NCI-H510A (cell line): ENCODE measurements around the gene PLB1.
"Not testable (repeated sequence)": the region's sequence is repeated elsewhere in the genome, so short reads cannot be mapped to it uniquely, and the experiment has no call there.

ENCODE experiments used
- DNase-seq: peaks from one replicate; lab custom pipeline; 2025; lab: John Stamatoyannopoulos, UW

The PLB1 gene

DNA sequence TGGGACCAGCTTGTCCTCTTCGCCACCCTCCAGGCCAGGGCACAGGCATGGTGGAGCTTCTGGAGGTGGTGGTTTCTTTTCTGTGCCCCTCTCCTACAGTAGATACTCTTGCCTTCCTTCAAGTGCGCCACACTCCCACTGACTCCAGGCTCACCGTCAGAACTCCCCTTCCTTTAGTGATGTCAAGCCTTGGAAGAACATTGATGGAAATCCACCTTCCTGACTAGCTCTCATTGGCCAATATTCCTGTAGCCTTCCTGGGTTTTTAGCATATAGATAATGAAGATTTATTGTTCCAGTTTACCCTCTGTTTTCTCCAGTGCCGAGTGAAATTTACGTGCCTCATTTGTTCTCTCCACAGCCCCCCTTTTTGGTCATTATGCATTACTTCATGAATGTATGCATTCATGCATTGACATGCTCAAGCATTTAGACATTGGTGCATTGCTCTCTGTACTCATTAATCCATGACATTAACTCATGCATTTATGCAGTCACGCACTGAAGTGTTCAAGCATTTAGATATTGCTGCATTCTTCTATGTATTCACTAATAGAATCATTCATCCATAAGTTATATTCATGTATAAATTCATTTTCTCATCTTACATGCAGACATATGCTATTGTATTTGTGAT lies 37.3 kb downstream of the PLB1 start:
- no peak for DNase-seq

DNA sequence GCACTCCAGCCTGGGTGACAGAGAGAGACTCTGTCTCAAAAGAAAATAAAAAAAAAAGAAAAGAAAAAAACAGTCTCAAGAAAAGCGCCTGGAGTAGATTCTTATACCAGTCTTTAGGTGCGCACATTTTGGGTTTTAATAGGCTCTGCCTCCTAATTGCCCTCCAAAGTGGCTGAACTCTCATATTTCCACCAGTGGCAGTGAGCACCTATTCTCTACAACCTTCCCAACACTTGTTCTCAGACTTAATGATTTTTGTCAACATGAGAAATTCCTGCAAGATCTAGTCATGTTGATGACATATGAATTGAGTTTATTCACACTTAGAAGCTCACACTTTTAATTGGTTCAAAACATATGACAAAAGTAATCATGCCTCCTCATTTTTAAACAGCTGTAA lies 39.0 kb downstream of the PLB1 start:
- no peak for DNase-seq

DNA sequence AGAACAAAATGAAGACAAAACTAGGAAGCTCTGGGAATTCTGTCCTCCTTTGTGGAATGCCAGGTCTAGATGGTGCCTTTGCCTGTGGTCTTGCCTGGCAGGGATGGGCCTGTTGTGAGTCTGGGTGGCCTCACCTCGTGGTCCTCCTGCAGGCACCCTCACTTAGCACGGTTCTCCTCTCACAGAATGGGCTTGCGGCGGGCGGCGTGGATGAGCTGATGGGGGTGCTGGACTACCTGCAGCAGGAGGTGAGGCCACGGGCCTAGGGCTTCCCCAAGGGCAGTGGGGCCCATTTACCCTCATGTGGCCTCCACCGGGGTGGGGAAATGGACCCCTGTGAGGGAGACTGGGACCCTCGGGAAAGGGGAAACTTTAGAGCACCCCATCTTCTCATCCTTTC lies 42.3 kb downstream of the PLB1 start:
- DNase-seq, result no peak

DNA sequence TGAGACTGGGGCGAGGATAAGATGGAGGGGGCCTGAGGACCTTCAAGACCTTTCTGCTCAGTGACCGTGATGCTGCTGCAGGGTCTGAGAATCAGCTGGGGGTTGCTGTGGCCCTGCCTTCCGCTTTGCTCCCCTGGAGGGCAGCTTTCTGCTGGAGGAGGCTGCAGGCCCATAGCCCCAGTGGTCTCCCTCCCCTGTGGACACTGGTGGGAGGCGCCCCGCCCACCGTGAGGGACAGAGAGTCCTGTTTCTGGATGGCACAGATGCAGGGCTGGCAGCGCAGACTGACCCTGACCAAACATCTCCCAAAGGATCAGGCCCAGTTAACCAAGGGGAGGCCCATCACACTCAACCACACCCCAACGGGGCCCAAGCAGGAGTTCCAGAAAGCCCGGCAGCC lies 42.8 kb downstream of the PLB1 start:
- DNase-seq, result no peak

DNA sequence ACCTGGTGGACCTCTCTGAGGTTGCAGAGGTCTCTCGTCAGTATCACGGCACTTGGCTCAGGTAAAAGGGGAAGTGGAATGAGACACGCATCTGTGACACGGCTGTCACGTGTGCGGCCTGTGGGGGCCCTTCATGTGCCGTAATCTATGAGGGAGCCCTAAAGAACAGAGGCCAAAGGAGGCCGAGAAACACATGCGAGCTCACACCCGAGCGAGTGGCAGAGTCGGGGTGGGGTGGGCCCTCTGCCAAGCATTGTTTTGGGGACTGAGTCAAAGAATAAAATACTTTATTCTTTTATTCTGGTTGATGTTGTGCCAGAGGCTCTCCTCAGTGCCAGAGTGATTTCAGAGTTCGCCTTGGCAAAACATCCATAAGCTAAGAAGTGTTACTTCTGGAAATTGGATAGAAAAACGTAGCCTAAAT lies 43.3 kb downstream of the PLB1 start:
- no peak for DNase-seq

DNA sequence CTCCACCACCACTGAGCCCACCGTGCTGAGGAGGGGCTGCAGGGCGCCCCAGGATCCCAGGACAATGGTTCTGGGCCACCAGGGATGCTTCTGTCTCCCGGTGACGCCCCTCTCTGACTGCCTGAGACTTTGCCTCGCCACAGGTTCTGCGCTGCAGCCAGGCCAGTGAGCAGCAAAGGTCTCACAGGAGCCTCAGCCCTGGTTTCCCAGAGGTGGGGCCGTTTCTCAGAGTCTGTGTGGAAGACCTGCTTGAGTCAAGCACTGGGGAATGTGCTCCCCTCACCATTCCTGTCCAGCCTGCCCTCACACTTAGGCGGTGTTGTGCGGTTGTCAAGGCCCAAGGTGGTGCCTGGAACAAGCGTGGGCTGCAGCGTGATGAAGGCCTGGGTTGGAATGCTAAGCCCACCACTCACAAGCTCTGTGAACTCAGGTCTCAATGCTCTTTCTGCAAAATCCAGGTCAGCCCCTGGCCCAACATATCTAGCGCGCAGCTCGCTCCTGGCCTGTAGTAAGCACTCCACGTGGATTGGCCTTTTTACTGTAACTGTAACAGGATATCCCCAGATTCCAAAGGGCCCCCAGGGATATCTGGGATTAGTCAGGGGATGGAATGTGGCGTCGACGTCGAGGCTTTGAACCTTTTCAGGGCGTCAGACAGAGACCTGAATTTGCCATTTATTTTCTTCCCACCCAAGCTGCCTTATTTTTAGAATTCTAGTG lies 47.6 kb downstream of the PLB1 start:
- no peak for DNase-seq

DNA sequence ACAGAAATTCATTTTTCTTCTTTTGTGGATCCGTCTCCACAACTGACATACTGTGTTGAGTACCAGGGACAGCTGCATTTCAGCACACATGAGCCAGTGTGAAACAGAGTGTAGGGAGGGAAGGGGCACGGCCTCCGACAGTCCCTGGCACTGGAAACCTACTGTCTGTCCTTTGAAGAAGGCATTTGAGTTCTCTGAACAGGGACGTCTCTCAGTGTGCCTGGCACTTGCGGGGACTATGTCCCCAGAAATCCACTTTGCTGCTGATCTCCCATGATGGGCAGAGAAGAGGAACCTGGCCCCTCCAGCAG lies 48.1 kb downstream of the PLB1 start:
- DNase-seq, result no peak

DNA sequence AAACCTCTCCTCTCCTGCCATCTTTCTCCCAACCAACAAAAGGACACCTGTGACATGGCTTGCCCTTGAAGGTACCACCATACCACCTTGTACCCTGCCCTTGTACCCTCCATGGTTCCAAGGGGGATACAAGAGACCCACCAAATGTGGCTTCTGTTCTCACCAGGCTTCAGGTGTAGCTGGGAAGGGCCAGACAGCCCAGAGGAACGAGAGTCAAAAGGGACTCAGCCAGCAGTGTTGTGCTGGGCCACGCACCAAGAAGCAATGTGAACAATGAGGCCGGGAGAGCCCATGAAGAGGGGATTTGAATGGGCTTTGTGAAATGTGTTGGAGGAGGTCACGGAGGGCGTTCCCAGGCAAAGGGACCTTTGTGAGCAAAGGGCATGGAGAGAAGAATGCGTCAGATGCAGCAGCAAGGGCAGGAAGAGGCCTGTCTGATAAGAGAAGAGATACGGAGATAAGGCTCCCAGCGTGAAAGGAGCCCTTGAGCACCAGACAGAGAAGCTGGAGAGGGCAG lies 48.6 kb downstream of the PLB1 start:
- DNase-seq, result no peak

DNA sequence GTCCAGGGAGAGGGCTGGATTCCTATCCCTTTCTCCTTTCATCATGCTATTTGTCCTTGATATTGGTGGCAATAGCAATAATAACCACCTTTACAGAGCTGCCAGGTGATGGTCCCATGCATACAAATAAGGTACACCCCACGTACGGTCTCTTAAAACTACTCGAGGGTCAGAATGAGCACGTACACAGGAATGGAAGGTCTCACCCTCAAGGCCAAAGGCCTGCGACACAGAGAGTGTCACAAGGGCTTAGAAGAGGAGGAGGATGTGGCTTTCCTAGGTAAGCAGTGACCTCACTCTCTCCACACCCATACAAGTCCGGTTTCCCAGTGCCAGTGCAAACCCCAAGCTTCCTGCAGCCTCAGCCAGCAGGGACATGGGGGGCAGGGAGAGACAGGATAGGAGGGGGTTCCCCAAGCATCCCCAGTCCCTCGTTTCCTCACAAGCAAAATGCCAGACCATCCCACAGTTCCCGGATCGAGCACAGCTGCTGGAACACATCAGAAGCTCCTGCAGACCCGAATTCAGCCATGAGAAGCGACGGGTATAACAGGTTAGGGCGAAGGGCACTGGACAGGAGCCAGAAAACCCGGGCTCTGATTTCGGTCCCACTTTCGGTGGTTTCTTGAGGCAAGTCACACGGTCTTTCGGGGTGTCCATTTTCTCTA lies 49.2 kb downstream of the PLB1 start:
- no peak for DNase-seq

DNA sequence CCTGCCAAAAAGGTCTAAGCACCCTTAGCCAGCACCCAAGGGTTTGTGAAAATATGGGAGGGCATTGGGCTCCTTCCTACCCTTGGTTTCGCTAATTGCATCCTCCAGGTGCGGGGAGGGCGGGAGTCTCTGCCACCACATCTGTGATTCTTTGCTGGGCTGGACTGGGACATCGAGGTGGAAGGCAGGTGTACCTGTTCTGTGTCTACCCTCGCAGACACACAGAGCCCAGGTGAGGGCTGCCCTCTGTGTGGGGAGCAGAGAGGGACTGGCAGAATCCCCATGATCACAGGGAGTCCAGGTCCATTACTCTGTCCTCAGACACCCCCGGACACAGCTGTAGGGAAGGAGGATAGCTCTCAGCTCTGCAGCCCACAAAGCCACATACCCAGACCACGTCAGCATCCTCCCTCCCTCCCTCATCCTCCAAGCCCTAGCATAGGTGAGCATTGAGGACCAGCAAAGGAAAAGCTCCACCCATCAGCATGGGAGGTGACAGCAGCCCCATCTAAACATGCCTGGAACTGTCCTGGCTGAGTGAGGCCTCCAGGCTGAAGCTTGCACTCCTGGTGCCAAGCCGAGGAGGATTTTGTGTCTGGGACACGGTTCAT lies 49.8 kb downstream of the PLB1 start:
- DNase-seq, result no peak

DNA sequence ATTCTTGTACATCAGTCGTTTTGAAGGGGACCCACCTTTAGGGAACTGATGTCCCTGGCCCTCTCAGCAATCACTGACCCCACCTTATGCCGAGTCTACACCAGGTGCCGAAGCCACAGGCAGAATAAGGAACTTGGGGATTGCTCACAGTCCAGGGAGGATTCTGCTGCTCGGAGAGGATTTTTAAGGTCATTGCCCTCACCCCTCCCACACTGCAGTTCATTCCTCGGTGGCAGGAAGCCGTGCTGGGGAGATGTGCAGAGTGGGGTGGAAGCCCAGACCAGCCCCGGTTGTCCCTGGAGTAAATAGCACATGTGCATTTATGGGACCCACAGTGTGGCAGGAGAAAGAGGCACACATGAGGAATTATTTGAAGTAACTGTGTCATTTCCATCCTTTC lies 50.4 kb downstream of the PLB1 start:
- no peak for DNase-seq

DNA sequence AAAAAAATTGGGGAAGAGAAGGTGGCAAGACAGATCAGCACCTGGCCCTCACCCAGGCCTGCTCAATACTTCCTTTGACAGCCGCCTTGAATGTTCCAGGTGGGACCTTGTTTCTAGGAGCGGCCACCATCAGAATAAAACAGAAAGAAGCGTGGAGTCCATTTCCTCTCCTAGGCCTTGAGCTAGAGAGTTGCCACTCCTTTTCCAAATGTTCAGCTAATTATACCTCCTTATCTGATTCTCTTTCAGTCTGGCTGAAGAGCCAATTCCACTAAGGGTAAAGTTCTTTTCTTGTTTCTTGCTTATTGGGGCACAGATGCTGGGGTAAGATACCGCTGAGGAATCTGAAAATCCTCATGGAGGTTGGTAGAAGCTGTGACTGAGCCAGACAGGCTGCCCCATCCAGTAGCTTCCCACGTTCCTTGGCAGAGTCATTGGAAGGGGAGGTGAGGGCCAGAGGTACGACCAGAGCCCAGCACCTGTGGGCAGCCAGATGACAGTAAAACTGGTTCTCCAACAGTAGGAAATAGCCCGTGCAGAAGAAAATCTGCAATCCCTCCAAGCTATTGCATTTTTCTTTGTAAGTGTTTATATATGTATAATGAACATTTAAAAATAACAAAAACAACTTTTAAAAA lies 51.5 kb downstream of the PLB1 start:
- DNase-seq, result no peak

DNA sequence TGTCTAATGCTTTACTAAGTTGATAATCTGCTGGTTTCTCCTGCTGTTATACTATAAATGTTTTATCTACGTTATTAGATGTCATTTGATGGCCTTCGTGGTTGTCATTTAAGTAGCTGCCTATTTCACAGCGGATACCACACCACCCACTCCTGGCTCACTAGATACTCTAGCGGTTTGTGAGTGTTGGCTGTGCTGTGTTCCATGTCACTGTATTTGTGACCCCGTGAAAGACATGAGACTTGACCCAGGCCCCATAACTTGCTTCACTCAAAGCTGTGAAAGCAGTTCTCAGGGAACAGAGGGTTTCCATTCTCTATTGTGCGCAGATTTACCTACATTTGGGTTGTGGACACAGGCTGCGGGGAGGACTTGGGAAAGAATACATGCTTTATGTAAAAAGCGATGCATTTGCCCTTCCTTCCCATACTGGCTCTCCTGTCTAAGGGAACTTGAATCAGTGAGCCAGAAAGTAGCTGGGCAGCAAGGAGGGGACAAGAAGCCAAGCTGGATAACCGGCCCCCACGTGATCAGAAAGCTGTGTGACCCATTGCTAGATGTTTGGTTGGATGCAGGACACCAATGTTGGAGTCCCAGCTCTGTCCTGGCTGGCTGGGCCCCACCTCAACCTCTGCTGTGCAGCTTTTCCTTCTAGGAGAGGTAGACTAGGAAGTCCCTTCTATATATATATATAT lies 52.2 kb downstream of the PLB1 start:
- no peak for DNase-seq

DNA sequence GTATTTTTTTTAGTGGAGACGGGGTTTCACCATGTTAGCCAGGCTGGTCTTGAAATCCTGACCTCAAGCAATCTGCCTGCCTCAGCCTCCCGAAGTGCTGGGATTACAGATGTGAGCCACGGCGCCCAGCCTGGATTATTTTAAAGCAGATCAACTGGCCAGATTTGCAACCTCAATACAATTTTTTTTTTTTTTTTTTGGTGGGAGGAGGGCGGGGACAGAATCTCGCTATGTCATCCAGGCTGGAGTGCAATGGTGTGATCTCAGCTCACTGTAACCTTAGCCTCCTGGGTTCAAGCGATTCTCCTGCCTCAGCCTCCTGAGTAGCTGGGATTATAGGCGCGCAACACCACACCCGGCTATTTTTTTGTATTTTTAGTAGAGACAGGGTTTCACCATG lies 54.5 kb downstream of the PLB1 start:
- not testable (repeated sequence) for DNase-seq

DNA sequence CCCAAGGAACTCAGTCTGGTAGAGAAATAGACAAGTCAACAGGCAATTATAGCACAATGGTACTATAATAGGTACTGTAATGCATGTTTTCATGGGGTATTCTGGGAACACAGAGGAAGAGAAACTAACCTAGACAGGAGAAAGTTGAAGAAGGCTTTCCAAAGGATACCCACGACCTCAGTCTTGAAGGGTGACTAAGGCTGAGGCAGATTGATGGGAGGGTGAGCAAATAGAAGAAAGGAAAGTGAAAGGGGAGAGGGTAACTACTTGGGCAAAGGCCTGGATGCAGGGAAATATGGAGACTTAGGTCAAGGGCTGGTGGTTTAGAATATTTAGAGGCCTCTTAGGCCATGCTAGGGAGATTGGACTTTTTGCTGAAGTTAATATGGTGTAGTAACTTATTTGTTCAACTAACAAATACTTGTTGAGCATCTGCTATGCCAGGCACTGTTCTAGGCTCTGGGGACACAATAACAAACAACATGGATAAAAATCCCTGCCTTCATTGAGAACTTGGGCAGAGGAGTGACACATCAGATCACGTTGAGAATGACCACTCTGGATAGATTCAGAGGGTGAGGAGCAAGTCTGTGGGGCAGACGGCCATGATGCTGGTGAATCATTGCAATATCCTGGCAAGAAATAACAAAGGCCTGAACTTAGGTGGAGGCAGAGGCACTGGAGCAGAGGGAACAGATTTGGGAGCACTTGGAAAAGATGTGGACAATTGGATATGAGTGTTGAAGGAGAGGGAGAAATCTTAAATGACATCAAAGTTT lies 56.4 kb downstream of the PLB1 start:
- no peak for DNase-seq

DNA sequence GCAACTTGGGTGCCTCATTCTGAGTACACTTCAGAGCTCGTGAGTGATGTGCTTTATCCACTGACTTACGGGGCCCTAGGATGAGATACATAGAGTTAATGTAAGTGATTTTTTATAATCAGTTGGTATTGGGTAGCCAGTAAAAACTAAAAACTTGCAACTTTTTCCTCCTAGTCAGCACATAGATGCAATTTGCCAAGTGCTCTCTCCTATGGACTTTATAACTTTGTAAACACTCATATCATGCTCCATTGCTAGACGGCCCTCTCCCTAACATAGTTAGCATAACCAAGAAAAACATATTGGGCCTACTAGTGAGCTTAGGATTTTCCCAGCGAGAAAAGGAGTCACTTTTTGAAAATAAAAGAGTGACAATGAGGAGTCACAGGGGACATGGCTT lies 60.4 kb downstream of the PLB1 start:
- DNase-seq, result no peak

DNA sequence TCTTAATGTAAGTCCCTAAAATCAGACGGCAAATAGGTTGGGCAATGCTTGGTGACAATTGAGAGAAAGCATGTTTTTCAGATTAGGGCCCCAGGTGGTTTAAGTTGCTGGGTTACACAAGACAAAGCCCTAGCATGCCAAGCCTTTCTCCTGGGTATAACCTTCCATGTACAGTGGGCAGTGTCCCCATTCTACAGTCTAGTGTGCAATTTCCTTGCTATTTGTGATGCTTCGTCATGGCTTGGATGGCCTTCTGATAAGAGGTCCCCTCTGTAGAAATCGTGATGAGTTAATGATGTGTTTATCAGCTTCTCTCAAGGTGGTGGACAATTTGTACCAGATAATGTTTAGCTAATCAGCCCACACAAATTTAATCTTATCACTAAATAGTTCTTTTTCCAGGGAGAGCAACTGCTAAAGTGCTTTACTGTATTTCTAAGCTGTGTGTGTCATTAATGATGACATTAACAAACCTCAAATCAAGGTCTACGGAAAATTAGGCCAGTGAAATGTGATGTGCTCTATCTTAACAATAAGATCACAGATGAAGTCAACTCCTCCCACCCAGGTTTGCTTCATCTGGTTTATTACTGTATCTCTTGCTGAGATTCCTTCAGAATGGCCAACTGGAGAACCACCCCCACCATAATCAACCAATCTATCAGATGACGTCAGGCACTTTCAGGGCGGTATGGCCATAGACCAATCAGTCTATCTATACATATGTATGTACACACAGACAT lies 61.7 kb downstream of the PLB1 start:
- no peak for DNase-seq

DNA sequence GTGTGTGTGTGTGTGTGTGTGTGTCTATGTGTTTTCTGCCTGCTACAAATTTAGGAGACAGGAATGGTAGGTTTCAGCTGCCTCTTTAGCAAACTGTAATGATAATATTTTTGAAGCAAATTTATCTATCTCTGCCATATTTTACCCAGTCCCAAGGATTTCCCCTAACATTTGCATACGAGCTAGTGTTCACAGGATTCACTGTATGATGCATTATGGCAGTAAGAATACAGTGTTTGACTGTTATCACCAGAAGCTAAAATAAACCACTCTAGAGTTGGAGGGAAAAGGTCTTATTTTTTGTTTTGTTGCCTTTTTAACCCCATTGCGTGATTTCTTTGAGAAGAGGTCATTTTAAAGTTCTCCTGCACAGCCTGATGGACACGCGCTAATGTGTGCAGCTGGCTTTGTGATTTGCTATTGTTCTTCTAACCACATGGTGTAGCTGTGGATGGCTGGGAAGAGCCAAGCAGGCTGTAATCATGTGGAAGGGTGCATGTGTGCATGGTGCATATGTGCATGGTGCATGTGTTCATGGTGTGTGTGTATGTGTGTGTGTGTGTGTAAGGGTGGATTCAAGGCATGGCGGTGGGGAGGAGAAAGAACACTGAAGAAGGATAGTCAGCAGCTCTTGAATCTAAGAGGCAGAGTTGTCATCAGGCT lies 62.4 kb downstream of the PLB1 start:
- no peak for DNase-seq

DNA sequence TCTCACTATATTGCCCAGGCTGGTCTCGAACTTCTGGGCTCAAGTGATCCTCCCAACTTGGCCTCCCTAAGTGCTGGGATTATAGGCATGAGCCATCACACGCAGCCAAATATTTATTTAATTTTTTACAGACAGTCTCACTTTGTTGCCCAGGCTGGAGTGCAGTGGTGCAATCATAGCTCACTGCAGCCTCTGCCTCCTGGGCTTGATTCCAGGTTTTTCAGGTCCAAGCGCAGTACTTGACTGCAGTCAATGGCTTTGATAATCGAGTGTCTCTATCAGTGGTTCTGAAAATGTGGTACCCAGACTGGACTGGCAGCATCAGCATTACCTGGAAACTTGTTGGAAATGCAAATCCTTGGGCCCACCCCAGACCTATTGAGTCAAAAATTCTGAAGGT lies 63.1 kb downstream of the PLB1 start:
- DNase-seq, result no peak

DNA sequence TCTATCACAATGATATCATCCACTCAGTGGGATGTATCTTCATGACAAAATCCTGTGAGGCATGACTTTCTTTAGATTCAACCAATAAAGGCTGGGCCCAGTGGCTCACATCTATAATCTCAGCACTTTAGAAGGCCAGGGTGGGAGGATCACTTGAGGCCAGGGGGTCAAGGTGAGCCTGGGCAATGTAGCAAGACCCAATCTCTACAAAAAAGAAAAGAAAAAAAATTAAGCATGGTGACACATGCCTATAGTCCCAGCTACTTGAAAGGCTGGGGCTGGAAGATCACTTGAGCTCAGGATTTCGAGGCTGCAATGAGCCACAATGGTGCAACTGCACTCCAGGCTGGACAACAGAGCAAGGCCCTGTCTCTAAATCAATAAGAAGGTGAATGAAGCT lies 68.0 kb downstream of the PLB1 start:
- no peak for DNase-seq
